Endothelial cell of umbilical vein (primary cell): ENCODE data around the gene RALGAPB. TPM values are rescaled to one million over a fixed set of nuclear protein-coding genes. Genes with fewer than 3 reads are reported as not detected.

ENCODE experiments used
- BruUV-seq: library from RNA; stranded (reverse); fragments of 400-500 nt; replicated peaks from 2 replicates; lab custom pipeline; 2021; lab: Mats Ljungman, UMichigan
- CTCF ChIA-PET: fragments of 300-600, 350-600 bp; sonication (Branson Sonifier 250); formaldehyde crosslinking; loops from one replicate; lab custom pipeline; 2021; ENCODE audit warnings: antibody characterized with exemption, inconsistent platforms; lab: Charles Lee
- POLR2A ChIA-PET: fragments of 300-600, 350-600 bp; sonication (Branson Sonifier 250); formaldehyde crosslinking; loops from one replicate; lab custom pipeline; 2021; ENCODE audit warnings: antibody characterized with exemption, inconsistent platforms; lab: Charles Lee
- DNase-seq: peaks from one replicate; pipeline ENCODE4 v3.0.0-alpha.2; 2011; ENCODE audit warnings: low read depth, low spot score
- FAIRE-seq: peaks from 2 replicates; lab custom pipeline; 2011; peaks lifted over from hg19 to GRCh38; lab: Jason Lieb, UNC
- H2AFZ ChIP-seq: 2 replicates; pipeline ENCODE4 v1.6.0; 2012; ENCODE audit warnings: low read depth, low read length, control low read depth, inconsistent platforms
- H3K27ac ChIP-seq: 2 replicates; pipeline ENCODE4 v1.5.1; 2011; ENCODE audit warnings: low read depth, mild to moderate bottlenecking, control low read depth, low read length, moderate library complexity; ENCODE audit not compliant: insufficient read depth
- H3K27me3 ChIP-seq, 2 experiments: 2 replicates each; pipeline versions ENCODE4 v1.6.0 to v1.6.1; 2011; ENCODE audit warnings: low read length in 2 of 2, mixed read lengths in 1 of 2; ENCODE audit not compliant: control insufficient read depth in 2 of 2, insufficient read depth in 2 of 2
- H3K36me3 ChIP-seq, 2 experiments: 2 replicates in 1 of 2; 3 replicates in 1 of 2; pipeline ENCODE4 v1.5.1; 2011; ENCODE audit warnings: low read length in 2 of 2, mild to moderate bottlenecking in 1 of 2, moderate library complexity in 1 of 2; ENCODE audit not compliant: control insufficient read depth in 2 of 2, insufficient read depth in 2 of 2; ENCODE audit errors: extremely low read depth in 1 of 2
- H3K4me1 ChIP-seq: 3 replicates; pipeline ENCODE4 v1.5.1; 2011; ENCODE audit warnings: mild to moderate bottlenecking, low read length; ENCODE audit not compliant: control insufficient read depth, insufficient read depth; ENCODE audit errors: extremely low read depth
- H3K4me2 ChIP-seq: 2 replicates; pipeline ENCODE4 v1.6.1; 2011; ENCODE audit warnings: low read length, control low read depth, mixed read lengths; ENCODE audit not compliant: insufficient read depth
- H3K4me3 ChIP-seq, 3 experiments: fragments of 200-600 bp in 1 of 3; sonication (generic), shearing (Covaris generic) in 1 of 3; replicated peaks in 1 of 3; 2 replicates each; pipeline ENCODE4 v1.5.1; 2011 to 2016; ENCODE audit warnings: control low read depth in 3 of 3, low read length in 3 of 3, mild to moderate bottlenecking in 2 of 3, inconsistent platforms in 1 of 3, low read depth in 1 of 3, moderate library complexity in 1 of 3; ENCODE audit not compliant: insufficient read depth in 1 of 3
- H3K79me2 ChIP-seq: 2 replicates; pipeline ENCODE4 v1.6.0; 2012; ENCODE audit warnings: low read length, inconsistent platforms; ENCODE audit not compliant: control insufficient read depth, insufficient read depth
- H3K9ac ChIP-seq: replicated peaks from 2 replicates; pipeline ENCODE3; 2011; ENCODE audit warnings: low read length, control low read depth; ENCODE audit not compliant: insufficient read depth; ENCODE audit errors: extremely low read depth
- H3K9me1 ChIP-seq: replicated peaks from 3 replicates; pipeline ENCODE4 v1.6.0; 2011; ENCODE audit warnings: mild to moderate bottlenecking, low read length; ENCODE audit not compliant: control insufficient read depth, insufficient read depth; ENCODE audit errors: extremely low read depth
- H3K9me3 ChIP-seq: replicated peaks from 2 replicates; pipeline ENCODE4 v1.5.1; 2012; ENCODE audit warnings: low read length, inconsistent platforms; ENCODE audit not compliant: control insufficient read depth, insufficient read depth
- H4K20me1 ChIP-seq: replicated peaks from 2 replicates; pipeline ENCODE3; 2011; ENCODE audit warnings: mild to moderate bottlenecking, low read length; ENCODE audit not compliant: control insufficient read depth, insufficient read depth; ENCODE audit errors: extremely low read depth
- CTCF ChIP-seq, 2 donors: IDR thresholded peaks; 1 replicate in 1 of 2; 2 replicates in 1 of 2; pipeline ENCODE4 v1.5.1; 2011; ENCODE audit warnings: low read length in 2 of 2, mild to moderate bottlenecking in 2 of 2, moderate library complexity in 2 of 2, control low read depth in 1 of 2, inconsistent platforms in 1 of 2, low read depth in 1 of 2; ENCODE audit not compliant: insufficient read depth in 1 of 2; ENCODE audit errors: extremely low read depth in 1 of 2
- EZH2 ChIP-seq: IDR thresholded peaks from 2 replicates; pipeline ENCODE4 v1.6.1; 2012; ENCODE audit warnings: borderline replicate concordance, low read depth, mild to moderate bottlenecking, moderate library complexity, low read length, inconsistent platforms; ENCODE audit not compliant: severe bottlenecking
- FOS ChIP-seq: IDR thresholded peaks from 2 replicates; pipeline ENCODE4 v1.6.1; 2011; ENCODE audit warnings: mild to moderate bottlenecking, low read length, moderate library complexity, borderline replicate concordance; ENCODE audit not compliant: insufficient read depth
- GATA2 ChIP-seq: IDR thresholded peaks from 2 replicates; pipeline ENCODE4 v1.7.0; 2011; ENCODE audit warnings: low read depth, mild to moderate bottlenecking, moderate library complexity, mixed read lengths, low read length; ENCODE audit not compliant: insufficient read length, insufficient read depth
- JUN ChIP-seq: IDR thresholded peaks from 2 replicates; pipeline ENCODE4 v1.6.1; 2011; ENCODE audit warnings: borderline replicate concordance, low read depth; ENCODE audit not compliant: insufficient read length, insufficient read depth
- MYC ChIP-seq: IDR thresholded peaks from one replicate; pipeline ENCODE4 v1.6.1; 2011; ENCODE audit warnings: mild to moderate bottlenecking, low read depth, low read length
- POLR2A ChIP-seq: IDR thresholded peaks from 2 replicates; pipeline ENCODE4 v1.6.1; 2012; ENCODE audit warnings: low read depth, mild to moderate bottlenecking, control low read depth, low read length
- POLR2AphosphoS5 ChIP-seq: IDR thresholded peaks from 2 replicates; pipeline ENCODE4 v1.6.1; 2012; ENCODE audit warnings: low read depth, mild to moderate bottlenecking, control low read depth, low read length, moderate library complexity; ENCODE audit not compliant: insufficient read depth
- dilution Hi-C: fragments of 300-500 bp; cut with MboI; formaldehyde crosslinking; loops from one replicate; pipeline ENCODE4 v1.15.0; 2019; ENCODE audit warnings: low sequenced_read_pairs; ENCODE audit not compliant: extremely low pct_ligation_motif_present
- intact Hi-C: fragments of 100-400 bp; cut with micrococcal nuclease; formaldehyde crosslinking; loops from one replicate; pipeline ENCODE4 v1.10.0; 2022
- polyA plus RNA-seq, 4 experiments: library from polyadenylated mRNA; depleted of rRNA in 3 of 4; stranded (reverse) in 3 of 4; unstranded in 1 of 4; fragments of >200 nt; gene quantifications; 2 replicates each; pipeline versions ENCODE4 v1.2.1 to v1.2.3, GENCODE V29; 2011 to 2012; ENCODE audit warnings: missing spikeins in 1 of 4
- total RNA-seq: library from RNA; stranded (reverse); gene quantifications from 2 replicates; pipeline ENCODE4 v1.2.3, GENCODE V29; 2021
- TF ChIP-seq, protein P1 (sequence below): IDR thresholded peaks from 2 replicates; pipeline ENCODE4 v1.6.1; 2011; ENCODE audit not compliant: insufficient read depth, insufficient read length

The RALGAPB gene
- total and polyA plus RNA-seq, 2 donors (not counting 3 experiments of a cell fraction or from before 2014, with no cell fraction given) = 12.8 to 38.7 TPM

DNA sequence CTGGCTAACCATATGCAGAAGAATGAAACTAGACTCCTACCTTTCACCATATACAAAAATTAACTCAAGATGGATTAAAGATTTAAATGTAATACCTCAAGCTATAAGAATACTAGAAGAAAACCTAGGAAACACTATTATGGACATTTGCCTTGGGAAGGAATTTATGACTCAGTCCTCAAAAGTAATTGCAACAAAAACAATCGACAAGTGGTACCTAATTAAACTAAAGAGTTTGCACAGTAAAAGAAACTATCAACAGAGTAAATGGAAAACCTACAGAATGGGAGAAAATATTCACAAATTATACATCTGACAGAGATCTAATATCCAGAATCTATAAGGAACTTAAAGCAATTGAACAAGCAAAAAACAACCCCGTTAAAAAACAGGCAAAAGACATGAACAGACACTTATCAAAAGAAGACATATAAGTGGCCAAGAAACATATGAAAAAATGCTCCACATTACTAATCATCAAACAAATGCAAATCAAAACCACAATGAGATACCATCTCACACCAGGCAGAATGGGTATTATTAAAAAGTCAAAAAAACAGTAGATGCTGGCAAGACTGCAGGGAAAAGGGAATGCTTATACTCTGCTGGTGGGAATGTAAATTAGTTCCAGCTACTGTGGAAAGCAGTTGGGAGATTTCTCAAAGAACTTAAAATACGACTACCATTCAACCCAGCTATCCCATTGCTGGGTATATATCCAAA is 31.9 kb downstream of the RALGAPB start:
- no peaks in the 10 kb centered on the region for H3K9me1 ChIP-seq
- FAIRE-seq (no peak), DNase-seq (no peak)
- ChIA-PET CTCF (no interaction called here), POLR2A (no interaction called here)
- no peak overlapping the region for H2AFZ ChIP-seq
- H3K4me3 ChIP-seq = no peak overlapping the region
- H3K9me3 ChIP-seq = no peaks in the 10 kb centered on the region
- no peaks in the 10 kb centered on the region for H3K27me3 ChIP-seq
- no peaks in the 10 kb centered on the region for H4K20me1 ChIP-seq
- H3K4me1 ChIP-seq = no peaks in the 10 kb centered on the region
- no peaks in the 10 kb centered on the region for H3K79me2 ChIP-seq
- no TSS peak for BruUV-seq
- peaks cover 3 to 8% of the 10 kb centered on the region in 2 experiments for H3K36me3 ChIP-seq
- TF ChIP-seq CTCF (IDR thresholded peaks at IDR 0.05; ENCODE audit: extremely low read depth in 1 of 2, insufficient read depth in 1 of 2, low read depth in 1 of 2, low read length in 2 of 2) (no peak), POLR2A (no peak), JUN (no peak), POLR2AphosphoS5 (no peak), MYC (no peak), GATA2 (no peak), EZH2 (no peak), FOS (no peak)
- TF ChIP-seq, protein P1, sequence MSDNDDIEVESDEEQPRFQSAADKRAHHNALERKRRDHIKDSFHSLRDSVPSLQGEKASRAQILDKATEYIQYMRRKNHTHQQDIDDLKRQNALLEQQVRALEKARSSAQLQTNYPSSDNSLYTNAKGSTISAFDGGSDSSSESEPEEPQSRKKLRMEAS = no peak
- dilution Hi-C loops (no loop called here), intact Hi-C loops (no loop called here)
- no peak overlapping the region for H3K4me2 ChIP-seq
- H3K27ac ChIP-seq = no peak overlapping the region
- no peak overlapping the region for H3K9ac ChIP-seq
